Activated CD8-positive, alpha-beta T cell treated with anti-CD3 and anti-CD28 coated beads for 36 hours (primary cell): ENCODE measurements around the gene SOCS3. TPM values are rescaled to one million over a fixed set of nuclear protein-coding genes. Genes with fewer than 3 reads are reported as not detected.
A peak's percentile ranks its signal among the peaks of the same experiment; 100 is the strongest.

Experiments used
- ATAC-seq: fragments of 200-7000 bp; cut with Tn5 transposase; one replicate; pipeline ENCODE4 v1.10.0; 2021; ENCODE audit warnings: mild to moderate bottlenecking, moderate library complexity
- CTCF ChIA-PET: fragments of 350-600 bp; sonication (Branson Sonifier 250); formaldehyde crosslinking; loops from one replicate; lab custom pipeline; 2021; ENCODE audit warnings: antibody characterized with exemption; lab: Charles Lee
- POLR2A ChIA-PET: fragments of 350-600 bp; sonication (Branson Sonifier 250); formaldehyde crosslinking; loops from one replicate; lab custom pipeline; 2021; ENCODE audit warnings: antibody characterized with exemption; lab: Charles Lee
- DNase-seq: peaks from one replicate; pipeline ENCODE4 v3.0.0-alpha.2; 2020
- H3K27ac Mint-ChIP-seq: one replicate; pipeline ENCODE4 v1.8.0; 2021; ENCODE audit warnings: mild to moderate bottlenecking, mixed read lengths
- H3K27me3 Mint-ChIP-seq: one replicate; pipeline ENCODE4 v1.8.0; 2021; ENCODE audit warnings: mixed read lengths
- H3K36me3 Mint-ChIP-seq: one replicate; pipeline ENCODE4 v1.8.0; 2021; ENCODE audit warnings: low read depth, mixed read lengths
- H3K4me1 Mint-ChIP-seq: one replicate; pipeline ENCODE4 v1.8.0; 2021; ENCODE audit warnings: low read depth, mixed read lengths
- H3K4me3 Mint-ChIP-seq: one replicate; pipeline ENCODE4 v1.8.0; 2021; ENCODE audit warnings: mild to moderate bottlenecking, moderate library complexity, mixed read lengths
- H3K9me3 Mint-ChIP-seq: one replicate; pipeline ENCODE4 v1.8.0; 2021; ENCODE audit warnings: mixed read lengths
- CTCF ChIP-seq: fragments of 200-600 bp; IDR thresholded peaks from one replicate; pipeline ENCODE4 v1.8.0; 2022; ENCODE audit warnings: antibody characterized with exemption, mild to moderate bottlenecking
- intact Hi-C: fragments of 100-400 bp; cut with micrococcal nuclease; formaldehyde crosslinking; loops from one replicate; pipeline ENCODE4 v1.10.0; 2022
- total RNA-seq, 2 experiments: library from RNA; stranded (reverse); gene quantifications; one replicate each; pipeline ENCODE4 v1.2.3, GENCODE V29; 2021

SOCS3 gene
- total RNA-seq, 2 experiments from 2014 or later, result 48.6 to 49.1 TPM

GRCh38 chr17:78343543-78344201 is 16.2 kb downstream of the SOCS3 start:
- Mint-ChIP-seq H3K27me3 (no peaks in the 10 kb centered on the region), H3K9me3 (no peaks in the 10 kb centered on the region), H3K4me1 (peaks cover 46% of the 10 kb centered on the region), H3K27ac (peak overlapping the region; percentile 80), H3K4me3 (peak overlapping the region; percentile 46), H3K36me3 (no peaks in the 10 kb centered on the region)
- TF ChIP-seq CTCF, result no peak
- POLR2A ChIA-PET, result interaction anchor here (0.8 to 1.8 kb wide), 8 partner anchors 9 to 87 kb away, joined by 3 to 9 read pairs (median 5); no protein-coding TSS in a partner anchor
- DNase-seq (peak; percentile 83), ATAC-seq (peak; percentile 83)
- intact Hi-C loops, result no loop called here
- CTCF ChIA-PET, result interaction anchor here (0.6 to 2.1 kb wide), 8 partner anchors 12 to 258 kb away, joined by 3 to 7 read pairs (median 4); no protein-coding TSS in a partner anchor

GRCh38 chr17:78343187-78343542 is 16.7 kb downstream of the SOCS3 start:
- ChIA-PET CTCF (interaction anchor here (0.6 to 2.1 kb wide), 4 partner anchors 18 to 93 kb away, joined by 3 to 7 read pairs (median 4); no protein-coding TSS in a partner anchor), POLR2A (interaction anchor here (1.1 to 1.8 kb wide), 5 partner anchors 12 to 86 kb away, joined by 3 to 9 read pairs (median 5); no protein-coding TSS in a partner anchor)
- no peak for TF ChIP-seq CTCF
- intact Hi-C loops, result no loop called here
- no peaks in the 10 kb centered on the region for H3K9me3 Mint-ChIP-seq
- ATAC-seq, result peak; percentile 16
- no peaks in the 10 kb centered on the region for H3K27me3 Mint-ChIP-seq
- peaks cover 41% of the 10 kb centered on the region for H3K4me1 Mint-ChIP-seq
- H3K4me3 Mint-ChIP-seq, result peak overlapping the region; percentile 46
- H3K36me3 Mint-ChIP-seq, result no peaks in the 10 kb centered on the region
- peak overlapping the region; percentile 80 for H3K27ac Mint-ChIP-seq
- DNase-seq, result peak; percentile 39

DNA sequence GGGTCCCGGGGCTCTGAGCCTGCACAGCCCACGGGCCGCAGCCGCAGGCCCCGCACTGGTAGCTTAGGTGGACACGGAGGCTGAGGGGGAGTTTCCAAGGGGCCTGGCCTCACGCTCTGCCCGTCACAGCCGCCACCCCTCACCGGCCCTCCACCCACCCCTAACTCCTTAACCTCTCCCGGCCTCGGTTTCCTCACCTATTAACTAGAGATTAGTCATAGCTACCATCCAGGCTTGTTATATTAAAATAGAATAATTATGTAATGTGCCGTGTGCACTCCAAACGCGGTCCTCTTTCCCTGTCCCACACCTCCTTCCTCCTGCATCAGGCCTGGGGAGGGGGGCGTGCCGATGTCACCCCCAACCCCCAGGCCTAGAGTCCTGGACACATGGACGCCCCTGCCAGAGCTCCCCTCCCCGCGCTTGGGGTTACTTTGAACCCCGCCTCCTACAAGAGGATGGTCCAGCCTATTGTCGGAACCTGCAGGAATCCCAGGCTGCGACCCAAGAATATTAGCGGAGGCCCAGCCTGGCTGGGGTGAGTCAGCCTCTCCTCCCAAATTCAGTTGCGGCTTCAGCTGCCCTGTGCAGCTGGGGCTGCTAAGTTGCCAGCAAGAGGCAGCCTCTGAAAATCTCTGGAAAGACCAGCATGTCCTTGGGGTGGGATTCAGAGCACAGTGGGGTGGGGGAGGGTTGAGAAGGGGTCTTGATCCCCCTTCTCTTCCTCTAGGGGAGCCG is 17.3 kb downstream of the SOCS3 start:
- peak overlapping the region; percentile 21 for H3K4me3 Mint-ChIP-seq
- ATAC-seq, result no peak
- ChIA-PET CTCF (interaction anchor here (1.4 to 2.1 kb wide), 2 partner anchors 18 to 93 kb away, joined by 5 to 7 read pairs; no protein-coding TSS in a partner anchor), POLR2A (interaction anchor here (1.1 kb wide), 1 partner anchor 86 kb away, joined by 3 read pairs; no protein-coding TSS in a partner anchor)
- H3K36me3 Mint-ChIP-seq, result no peaks in the 10 kb centered on the region
- H3K9me3 Mint-ChIP-seq, result no peaks in the 10 kb centered on the region
- intact Hi-C loops, result no loop called here
- no peaks in the 10 kb centered on the region for H3K27me3 Mint-ChIP-seq
- no peak for TF ChIP-seq CTCF
- H3K4me1 Mint-ChIP-seq, result peaks cover 38% of the 10 kb centered on the region
- peak overlapping the region; percentile 80 for H3K27ac Mint-ChIP-seq
- no peak for DNase-seq

GRCh38 chr17:78341559-78342448 is 18.1 kb downstream of the SOCS3 start:
- ChIA-PET POLR2A (interaction anchor here (2.0 to 2.2 kb wide), 2 partner anchors 16 to 40 kb away, joined by 8 to 9 read pairs; no protein-coding TSS in a partner anchor), CTCF (interaction anchor here (1.4 to 2.1 kb wide), 3 partner anchors 19 to 92 kb away, joined by 5 to 7 read pairs (median 6); no protein-coding TSS in a partner anchor)
- ATAC-seq (no peak), DNase-seq (no peak)
- TF ChIP-seq CTCF, result no peak
- Mint-ChIP-seq H3K27me3 (no peaks in the 10 kb centered on the region), H3K9me3 (no peaks in the 10 kb centered on the region), H3K4me1 (peaks cover 36% of the 10 kb centered on the region), H3K36me3 (no peaks in the 10 kb centered on the region), H3K27ac (no peak overlapping the region), H3K4me3 (no peak overlapping the region)
- intact Hi-C loops, result no loop called here
